NCI-H1105 (cell line): Measurements from ENCODE around the gene RSPH3.
"Not testable (repeated sequence)": the region's sequence is repeated elsewhere in the genome, so short reads cannot be mapped to it uniquely, and the experiment has no call there.

ENCODE experiments used
- DNase-seq: peaks from one replicate; lab custom pipeline; 2025; lab: John Stamatoyannopoulos, UW

The RSPH3 gene, protein sequence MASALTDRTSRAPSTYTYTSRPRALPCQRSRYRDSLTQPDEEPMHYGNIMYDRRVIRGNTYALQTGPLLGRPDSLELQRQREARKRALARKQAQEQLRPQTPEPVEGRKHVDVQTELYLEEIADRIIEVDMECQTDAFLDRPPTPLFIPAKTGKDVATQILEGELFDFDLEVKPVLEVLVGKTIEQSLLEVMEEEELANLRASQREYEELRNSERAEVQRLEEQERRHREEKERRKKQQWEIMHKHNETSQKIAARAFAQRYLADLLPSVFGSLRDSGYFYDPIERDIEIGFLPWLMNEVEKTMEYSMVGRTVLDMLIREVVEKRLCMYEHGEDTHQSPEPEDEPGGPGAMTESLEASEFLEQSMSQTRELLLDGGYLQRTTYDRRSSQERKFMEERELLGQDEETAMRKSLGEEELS

GRCh38 chr6:158999666-159000403 lies at the start of gene RSPH3:
TSS of gene RSPH3 (minus strand) at chr6:159000202. CDS start at chr6:158999550, 652 bp downstream.
- DNase-seq, result peak; percentile 100

- DNase-seq, result no peak
Measured at GRCh38 chr6:159047891-159048685, 48.1 kb upstream of the RSPH3 start.

DNA sequence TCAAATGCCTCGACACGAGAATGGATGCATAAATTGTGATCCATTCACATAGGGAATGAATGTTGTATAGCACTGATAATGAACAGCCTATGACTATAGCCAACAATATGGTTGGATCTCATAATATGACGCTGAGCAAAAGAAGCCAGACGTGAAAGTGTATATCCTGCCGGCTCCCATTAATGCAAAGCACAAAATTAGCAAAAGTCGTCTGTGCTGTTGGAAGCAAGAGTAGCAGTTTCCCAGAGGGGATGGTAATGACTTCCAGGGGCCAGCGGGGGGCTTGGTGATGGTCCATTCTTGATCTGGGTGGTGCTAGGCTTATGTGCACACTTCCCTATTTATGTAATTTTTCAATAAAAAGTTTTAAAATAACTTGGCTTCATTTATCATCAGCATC lies 45.8 kb upstream of the RSPH3 start:
- DNase-seq, result no peak

DNA sequence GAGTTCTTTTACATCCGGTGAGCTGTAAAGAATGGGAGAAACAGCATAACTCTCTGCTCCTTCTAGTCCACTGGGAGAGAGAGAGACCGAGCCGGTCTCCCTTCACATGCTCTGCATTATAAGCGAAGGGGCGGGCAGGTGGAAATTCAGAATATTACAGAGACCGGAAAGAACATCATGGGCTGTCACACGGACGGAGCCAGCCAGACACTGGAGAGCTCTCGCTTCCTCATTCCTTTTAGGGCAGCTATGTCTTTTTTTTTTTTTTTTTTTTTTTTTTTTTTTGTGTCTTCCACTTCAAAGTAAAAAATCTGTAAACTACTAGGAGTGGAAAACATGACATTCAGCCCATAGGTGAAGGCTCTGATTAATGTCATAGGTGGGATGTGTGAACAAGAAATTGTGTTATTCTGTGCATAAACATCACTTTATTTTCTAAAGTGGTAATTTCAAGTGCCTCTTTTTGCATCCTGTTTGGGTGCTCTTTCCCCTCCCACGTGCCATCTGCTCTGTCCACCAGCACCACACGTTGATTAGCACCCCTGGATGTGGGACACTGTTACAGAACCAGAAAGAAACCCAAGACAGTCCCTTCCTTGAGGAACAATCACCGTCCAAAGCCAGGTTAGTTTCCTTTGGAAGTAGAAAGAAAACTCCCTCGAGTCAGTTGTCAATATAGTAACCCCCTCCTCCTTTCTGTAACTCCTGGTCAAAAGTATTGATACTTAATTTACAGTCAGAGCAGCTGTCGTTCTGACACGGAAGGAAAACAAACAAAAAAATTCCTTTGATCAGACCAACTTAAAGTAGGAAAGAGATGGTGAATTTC lies 45.1 kb upstream of the RSPH3 start, which contains the start of gene TAGAP:
Gene TAGAP, minus strand, starts transcription at position 93 of the 829 bp plus-strand sequence. CDS start 845 bp downstream, outside the sequence.
- no peak for DNase-seq

DNA sequence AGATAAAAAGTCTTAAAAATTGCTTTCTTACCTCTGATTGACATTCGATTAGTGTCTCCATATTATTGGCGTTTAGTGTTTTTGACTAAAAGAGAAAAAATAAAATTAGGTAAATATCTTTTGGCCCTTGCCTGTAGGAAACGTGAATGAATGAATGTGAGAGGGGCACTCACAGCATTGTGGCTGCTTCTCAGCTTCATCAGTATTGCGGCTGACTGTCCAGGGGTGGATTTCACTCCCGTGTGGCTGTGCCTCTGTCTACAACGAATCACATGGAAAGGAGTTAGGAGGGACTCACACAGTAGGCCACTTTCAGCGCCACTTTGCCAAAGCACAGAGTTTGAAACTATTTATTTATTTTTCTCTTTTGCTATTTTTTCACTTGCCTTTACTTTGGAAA lies 43.9 kb upstream of the RSPH3 start:
- no peak for DNase-seq

GRCh38 chr6:159043251-159043650 lies 43.2 kb upstream of the RSPH3 start:
- no peak for DNase-seq

GRCh38 chr6:159042826-159043181 lies 42.8 kb upstream of the RSPH3 start:
- no peak for DNase-seq

- peak; percentile 85 for DNase-seq
Measured at GRCh38 chr6:159042003-159042825, 42.2 kb upstream of the RSPH3 start.

GRCh38 chr6:159041181-159041580 lies 41.2 kb upstream of the RSPH3 start:
- DNase-seq, result no peak

DNA sequence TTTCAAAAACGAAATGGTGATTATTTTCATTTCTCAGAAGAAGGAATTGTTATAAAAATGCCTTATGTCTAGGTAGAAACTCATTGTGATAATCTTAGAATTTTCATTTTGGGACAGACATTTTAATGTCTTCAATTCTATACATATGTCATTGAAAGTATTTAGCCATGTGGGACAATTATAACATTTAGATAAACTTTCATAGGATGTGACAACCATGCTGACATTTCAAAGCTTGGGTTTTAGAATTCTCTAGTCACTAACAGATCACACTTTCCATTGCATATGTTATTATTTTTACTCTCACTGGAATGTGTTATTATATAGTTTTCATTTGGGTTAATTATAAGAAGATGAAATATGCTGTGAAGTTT lies 39.9 kb upstream of the RSPH3 start:
- DNase-seq, result no peak

- no peak for DNase-seq
Measured at GRCh38 chr6:159038914-159039884, 39.2 kb upstream of the RSPH3 start.

DNA sequence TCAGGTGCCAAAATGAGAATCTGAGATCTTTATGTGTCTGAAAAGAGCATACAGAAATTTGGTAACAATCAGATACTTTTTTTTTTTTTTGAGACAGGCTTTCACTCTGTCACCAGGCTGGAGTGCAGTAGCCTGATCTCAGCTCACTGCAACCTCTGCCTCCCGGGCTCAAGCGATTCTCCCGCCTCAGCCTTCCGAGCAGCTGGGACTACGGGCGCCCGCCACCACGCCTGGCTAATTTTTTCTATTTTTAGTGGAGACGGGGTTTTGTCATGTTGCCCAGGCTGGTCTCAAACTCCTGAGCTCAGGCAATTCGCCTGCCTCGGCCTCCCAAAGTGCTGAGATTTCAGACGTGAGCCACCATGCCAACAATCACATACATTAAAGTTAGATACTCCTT lies 38.3 kb upstream of the RSPH3 start:
- DNase-seq, result not testable (repeated sequence)

GRCh38 chr6:159037756-159038290 lies 37.8 kb upstream of the RSPH3 start:
- DNase-seq, result no peak

DNA sequence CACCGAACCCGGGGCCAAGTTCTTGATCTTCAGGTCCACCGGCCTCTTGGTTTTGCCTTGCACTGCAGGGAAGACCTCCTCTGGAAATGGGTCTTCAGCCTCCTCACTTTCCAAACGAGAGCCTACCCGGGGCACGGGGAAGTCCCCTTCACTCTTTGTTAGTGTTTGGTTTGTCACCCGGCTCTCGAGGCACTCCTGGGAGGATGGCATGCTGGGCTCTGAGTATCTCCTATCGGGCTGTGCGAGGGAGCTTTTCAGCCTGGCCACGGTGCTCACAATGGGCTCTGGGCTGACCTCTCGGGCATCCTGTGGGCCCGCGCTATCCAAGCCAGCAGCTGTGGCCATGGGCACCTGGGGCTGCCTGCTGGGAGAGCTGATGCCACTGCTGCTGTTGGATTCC lies 36.7 kb upstream of the RSPH3 start:
- DNase-seq, result no peak

DNA sequence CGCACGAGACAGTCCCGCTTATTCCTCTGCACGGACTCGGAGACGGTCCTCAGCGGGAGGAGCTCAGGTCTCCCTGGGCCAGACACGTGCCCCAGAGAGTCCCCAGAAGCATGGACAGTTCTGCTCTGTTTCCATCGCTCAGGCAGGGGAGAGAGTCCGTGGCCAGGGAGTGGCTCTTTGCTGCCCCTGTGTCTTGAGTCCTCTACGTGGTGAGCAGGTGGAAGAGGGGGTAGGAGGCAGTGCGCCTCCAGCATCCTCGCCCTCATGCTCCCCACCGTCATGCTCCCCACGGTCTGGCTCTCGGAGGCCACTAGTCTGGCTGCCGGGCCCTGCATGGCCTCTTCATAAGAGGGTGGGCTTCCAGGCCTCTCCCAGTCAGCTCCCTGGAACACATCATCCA lies 35.9 kb upstream of the RSPH3 start:
- DNase-seq, result no peak

DNA sequence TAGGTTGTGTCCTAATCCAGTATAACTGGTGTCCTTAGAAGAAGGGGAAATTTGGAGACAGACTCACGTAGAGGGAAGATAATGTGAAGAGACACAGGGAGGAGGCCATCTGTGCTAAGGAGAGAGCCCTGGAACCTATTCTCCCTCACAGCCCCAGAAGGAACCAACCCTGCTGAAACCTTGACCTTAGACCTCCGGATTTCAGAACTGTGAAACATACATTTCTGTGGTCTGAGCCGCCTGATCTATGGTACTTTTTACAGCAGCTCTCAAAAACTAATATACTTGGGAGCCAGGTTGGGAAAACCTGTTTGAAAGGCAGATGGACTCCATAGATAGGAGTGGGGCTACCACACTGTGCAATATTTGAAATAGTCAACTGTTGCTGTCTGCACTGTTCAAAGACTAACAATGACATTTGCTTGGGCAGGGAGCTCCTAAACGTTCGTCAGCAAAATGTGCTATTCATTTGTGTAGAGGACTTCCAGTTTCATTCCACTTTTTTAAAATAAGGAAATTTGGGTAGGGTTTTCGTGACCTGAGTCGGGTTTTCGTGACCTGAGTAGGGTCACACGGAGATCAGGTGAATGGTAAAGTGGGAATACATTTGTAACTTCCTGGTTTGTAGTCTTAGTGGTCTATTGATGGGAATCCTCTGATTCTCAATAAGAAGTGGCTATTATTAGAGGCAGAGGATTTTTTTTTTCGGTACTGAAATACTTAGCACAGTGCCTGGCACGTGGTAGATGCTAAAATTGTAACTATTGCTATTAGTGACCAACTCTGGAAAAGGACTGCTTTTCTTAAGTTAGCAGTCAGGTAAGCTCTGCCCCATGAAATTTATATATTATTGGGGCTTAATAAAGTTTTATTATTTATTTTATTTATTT lies 33.4 kb upstream of the RSPH3 start:
- no peak for DNase-seq

DNA sequence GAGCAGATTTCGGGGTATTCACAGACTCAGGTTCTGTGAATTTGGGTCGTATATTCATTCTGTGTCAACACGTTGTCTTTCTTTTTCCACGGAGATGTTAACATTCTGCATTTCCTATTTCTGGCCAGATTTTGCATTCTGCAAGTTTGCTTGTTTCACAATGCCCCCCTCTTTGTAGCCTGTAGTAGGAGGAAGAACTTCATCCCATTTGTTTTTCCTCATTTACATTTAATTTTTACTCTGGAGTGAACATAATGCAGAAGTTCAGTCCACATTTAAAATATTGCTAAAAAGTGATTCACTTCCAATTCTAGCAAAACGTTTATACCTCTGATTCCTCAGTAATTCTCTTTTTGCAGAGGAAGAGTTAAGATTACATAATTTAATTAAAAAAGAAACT lies 31.8 kb upstream of the RSPH3 start:
- DNase-seq, result no peak

- no peak for DNase-seq
Measured at GRCh38 chr6:159030168-159030567, 30.2 kb upstream of the RSPH3 start.
